Nephron progenitor cell (in vitro differentiated cells): Measurements from ENCODE around the gene MYH9.
A peak's percentile ranks its signal among the peaks of the same experiment; 100 is the strongest.

Experiments
- DNase-seq: peaks from one replicate; pipeline ENCODE4 v3.0.0; 2021
- H3K27ac Mint-ChIP-seq: 2 replicates; pipeline ENCODE4 v1.8.0; 2021; ENCODE audit warnings: mild to moderate bottlenecking, moderate library complexity, mixed read lengths
- H3K27me3 Mint-ChIP-seq: 2 replicates; pipeline ENCODE4 v1.8.0; 2021; ENCODE audit warnings: mild to moderate bottlenecking, low read depth, mixed read lengths; ENCODE audit not compliant: poor library complexity
- H3K36me3 Mint-ChIP-seq: 2 replicates; pipeline ENCODE4 v1.8.0; 2021; ENCODE audit warnings: low read depth, mixed read lengths
- H3K4me1 Mint-ChIP-seq: 2 replicates; pipeline ENCODE4 v1.8.0; 2021; ENCODE audit warnings: mixed read lengths
- H3K4me3 Mint-ChIP-seq: 2 replicates; pipeline ENCODE4 v1.8.0; 2021; ENCODE audit warnings: mild to moderate bottlenecking, moderate library complexity, mixed read lengths
- H3K9me3 Mint-ChIP-seq: 2 replicates; pipeline ENCODE4 v1.8.0; 2021; ENCODE audit warnings: mild to moderate bottlenecking, moderate library complexity, mixed read lengths
- TF ChIP-seq, protein P1 (sequence below): fragments of 200-600 bp; sonication (generic); IDR thresholded peaks from 2 replicates; pipeline ENCODE4 v1.5.0; 2021; ENCODE audit warnings: antibody characterized with exemption

Gene MYH9

DNA sequence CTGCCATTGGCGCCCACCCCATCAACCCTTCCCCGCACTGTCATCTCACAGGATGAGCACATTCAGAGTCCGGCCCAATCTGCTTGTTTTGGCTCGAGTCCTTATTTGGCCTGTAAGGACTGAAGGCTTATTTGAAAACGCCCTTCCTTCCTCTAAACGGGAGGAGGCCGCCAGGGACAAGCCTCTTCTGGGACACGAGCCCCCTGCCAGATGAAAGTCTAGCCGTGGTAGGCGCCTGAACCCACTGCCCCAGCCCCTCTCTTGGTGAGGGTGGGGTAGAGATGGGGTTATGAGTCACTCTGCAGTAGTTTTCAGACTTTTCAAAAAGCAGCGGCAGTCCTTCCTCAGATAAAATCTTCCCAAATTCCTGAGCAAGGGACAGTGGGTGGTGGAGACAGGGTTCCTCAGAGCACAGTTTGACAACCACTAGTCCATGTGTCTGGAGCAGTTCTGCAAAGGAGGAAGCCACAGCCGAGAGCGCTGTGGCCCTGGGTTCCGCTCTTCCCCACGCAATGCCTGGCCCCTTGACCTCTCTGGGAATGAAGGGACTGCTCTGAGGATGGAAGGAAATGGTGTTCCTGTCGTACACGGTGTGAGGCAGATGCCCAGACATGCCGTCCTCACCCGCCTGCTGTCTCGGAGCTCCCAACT lies 57.0 kb downstream of the MYH9 start:
- Mint-ChIP-seq H3K4me3 (peak overlapping the region; percentile 65), H3K4me1 (peaks cover 94% of the 10 kb centered on the region), H3K27me3 (peaks cover 2% of the 10 kb centered on the region), H3K9me3 (no peaks in the 10 kb centered on the region), H3K27ac (peak overlapping the region; percentile 99), H3K36me3 (peaks cover 34% of the 10 kb centered on the region)
- no peak for DNase-seq
- TF ChIP-seq, protein P1, sequence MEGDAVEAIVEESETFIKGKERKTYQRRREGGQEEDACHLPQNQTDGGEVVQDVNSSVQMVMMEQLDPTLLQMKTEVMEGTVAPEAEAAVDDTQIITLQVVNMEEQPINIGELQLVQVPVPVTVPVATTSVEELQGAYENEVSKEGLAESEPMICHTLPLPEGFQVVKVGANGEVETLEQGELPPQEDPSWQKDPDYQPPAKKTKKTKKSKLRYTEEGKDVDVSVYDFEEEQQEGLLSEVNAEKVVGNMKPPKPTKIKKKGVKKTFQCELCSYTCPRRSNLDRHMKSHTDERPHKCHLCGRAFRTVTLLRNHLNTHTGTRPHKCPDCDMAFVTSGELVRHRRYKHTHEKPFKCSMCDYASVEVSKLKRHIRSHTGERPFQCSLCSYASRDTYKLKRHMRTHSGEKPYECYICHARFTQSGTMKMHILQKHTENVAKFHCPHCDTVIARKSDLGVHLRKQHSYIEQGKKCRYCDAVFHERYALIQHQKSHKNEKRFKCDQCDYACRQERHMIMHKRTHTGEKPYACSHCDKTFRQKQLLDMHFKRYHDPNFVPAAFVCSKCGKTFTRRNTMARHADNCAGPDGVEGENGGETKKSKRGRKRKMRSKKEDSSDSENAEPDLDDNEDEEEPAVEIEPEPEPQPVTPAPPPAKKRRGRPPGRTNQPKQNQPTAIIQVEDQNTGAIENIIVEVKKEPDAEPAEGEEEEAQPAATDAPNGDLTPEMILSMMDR, result no peak

DNA sequence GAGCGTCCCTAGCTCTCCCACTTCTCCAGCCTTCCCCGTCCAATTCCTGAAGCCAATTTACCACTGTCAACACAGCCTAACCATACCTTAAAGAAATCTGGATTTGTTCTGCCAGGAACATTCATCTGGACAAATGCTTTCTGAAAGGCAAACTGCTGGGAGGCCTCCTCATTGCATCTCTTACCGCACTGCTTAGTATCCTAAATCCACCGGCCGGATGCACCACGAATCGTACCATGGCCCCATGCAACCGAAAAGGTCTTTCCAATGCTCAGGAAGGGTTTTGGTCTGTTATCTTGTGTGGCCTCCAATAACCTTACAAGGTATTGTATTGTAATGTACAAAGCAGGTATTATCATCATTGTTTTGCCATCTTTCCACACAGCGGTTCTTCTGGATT lies 57.6 kb downstream of the MYH9 start:
- Mint-ChIP-seq H3K36me3 (peaks cover 36% of the 10 kb centered on the region), H3K4me1 (peaks cover 92% of the 10 kb centered on the region)
- TF ChIP-seq, protein P1, result no peak

DNA sequence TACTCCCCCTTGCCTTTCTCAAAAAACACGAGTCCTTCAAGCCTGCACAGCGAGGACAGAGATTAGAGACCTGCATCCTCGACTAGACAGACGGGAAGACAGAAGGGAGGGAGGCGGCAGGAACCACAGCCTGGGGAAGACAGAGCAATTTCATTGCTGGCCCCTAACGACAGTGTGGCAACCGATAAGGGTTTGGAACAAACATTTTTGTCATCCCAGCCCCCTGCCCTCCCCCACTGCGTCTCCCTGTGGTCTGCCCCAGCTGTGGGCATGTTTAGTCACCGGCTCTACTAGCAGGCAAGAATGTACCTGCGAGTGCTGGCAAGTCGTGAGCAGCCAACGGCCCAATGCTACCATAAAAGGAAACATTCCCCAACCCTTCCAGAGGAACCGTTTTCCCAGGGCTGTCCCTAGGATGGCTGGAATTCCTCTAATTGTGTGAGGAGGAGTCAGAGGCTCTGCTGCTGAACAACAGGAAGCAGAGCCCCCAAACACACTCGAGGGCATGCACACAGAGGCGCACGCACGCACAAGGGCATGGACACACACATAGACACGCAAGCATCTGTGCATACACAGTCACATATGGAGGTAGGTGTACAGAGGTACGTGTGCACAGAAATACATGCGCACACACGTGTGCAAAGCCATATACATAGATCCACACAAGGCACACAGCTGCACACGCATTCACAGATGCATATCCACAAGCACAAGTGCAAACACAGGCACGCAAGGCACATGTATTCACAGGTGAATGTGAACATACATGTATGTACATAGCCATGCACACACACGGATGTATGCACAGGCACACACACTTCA lies 58.3 kb downstream of the MYH9 start:
- H3K4me1 Mint-ChIP-seq, result peaks cover 92% of the 10 kb centered on the region
- peaks cover 42% of the 10 kb centered on the region for H3K36me3 Mint-ChIP-seq

More for the DNA sequence above, 57.6 kb downstream of the MYH9 start:
- Mint-ChIP-seq H3K4me3 (peak overlapping the region; percentile 65), H3K9me3 (no peaks in the 10 kb centered on the region), H3K27me3 (peaks cover 2% of the 10 kb centered on the region), H3K27ac (peak overlapping the region; percentile 99)
- DNase-seq, result no peak

DNA sequence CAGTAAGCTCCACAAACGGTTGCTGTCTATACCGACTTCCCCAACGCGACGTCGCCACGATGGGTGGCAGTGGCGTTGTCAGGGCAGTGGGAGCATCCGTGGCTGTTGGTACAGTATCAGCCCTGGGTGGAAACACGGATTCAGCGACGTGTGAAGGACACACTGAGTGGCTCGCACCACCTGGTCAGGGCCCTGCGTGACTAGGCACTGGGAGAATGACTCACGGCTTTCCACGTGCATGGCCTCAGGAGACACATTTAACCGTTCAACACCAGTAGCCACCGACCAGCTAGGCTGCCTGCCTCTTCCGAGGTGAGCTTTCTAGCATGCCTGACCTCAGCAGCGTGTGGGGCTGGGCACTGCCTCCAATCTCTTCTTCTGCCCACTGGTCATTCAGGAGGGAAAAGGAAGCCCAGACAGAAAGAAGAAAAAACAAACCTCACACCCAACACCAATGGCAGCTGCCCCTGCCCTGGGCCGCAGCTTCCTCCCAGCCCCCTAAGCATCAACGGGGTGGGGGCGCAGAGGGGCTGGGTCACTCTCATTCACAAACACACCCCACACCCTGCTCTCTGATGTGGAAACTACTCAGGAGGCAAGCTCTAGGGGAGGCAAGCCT lies 59.0 kb downstream of the MYH9 start:
- Mint-ChIP-seq H3K9me3 (no peaks in the 10 kb centered on the region), H3K36me3 (peaks cover 41% of the 10 kb centered on the region), H3K27ac (peak overlapping the region; percentile 99), H3K4me3 (peak overlapping the region; percentile 65), H3K4me1 (peaks cover 91% of the 10 kb centered on the region), H3K27me3 (peaks cover 2% of the 10 kb centered on the region)
- DNase-seq, result no peak
- TF ChIP-seq, protein P1, result no peak

More for the DNA sequence above, 58.3 kb downstream of the MYH9 start:
- Mint-ChIP-seq H3K27ac (peak overlapping the region; percentile 99), H3K9me3 (no peaks in the 10 kb centered on the region), H3K4me3 (peak overlapping the region; percentile 65), H3K27me3 (peaks cover 2% of the 10 kb centered on the region)
- TF ChIP-seq, protein P1, result no peak
- peak; percentile 47 for DNase-seq

DNA sequence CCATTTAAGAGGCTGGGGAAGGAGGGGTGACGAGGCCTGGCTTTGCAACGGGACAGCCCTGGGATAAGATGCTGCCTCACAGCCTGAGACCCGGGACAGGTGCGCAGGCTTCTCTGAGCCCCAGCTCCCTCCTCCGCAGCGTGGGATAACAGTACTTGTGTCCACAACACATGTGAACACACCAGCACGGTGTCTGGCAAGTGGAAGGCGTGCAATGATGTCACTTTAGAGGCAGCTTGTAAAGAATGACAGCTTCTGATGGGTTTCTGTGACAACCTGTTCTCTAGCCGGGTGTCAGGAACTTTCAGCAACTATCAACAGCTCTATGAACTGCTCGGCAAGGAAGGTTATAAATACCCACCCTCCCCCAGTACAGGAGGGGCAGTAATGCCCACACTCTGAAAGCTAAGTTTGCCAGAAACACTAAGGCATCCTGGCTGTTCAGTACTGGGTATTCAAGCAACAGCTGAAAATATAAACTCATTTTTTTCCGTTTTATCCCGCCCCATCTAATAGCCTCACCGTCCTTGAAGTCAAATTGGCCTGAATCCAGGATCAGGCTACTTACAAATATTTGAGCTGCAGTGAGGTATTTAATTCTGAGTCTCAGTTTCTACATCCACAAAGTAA lies 59.7 kb downstream of the MYH9 start:
- Mint-ChIP-seq H3K9me3 (no peaks in the 10 kb centered on the region), H3K36me3 (peaks cover 35% of the 10 kb centered on the region), H3K4me1 (peaks cover 89% of the 10 kb centered on the region), H3K27me3 (peaks cover 2% of the 10 kb centered on the region), H3K27ac (peak overlapping the region; percentile 99), H3K4me3 (peak overlapping the region; percentile 65)
- TF ChIP-seq, protein P1, result no peak
- DNase-seq, result no peak
